Karpas-422 (cell line): Measurements from ENCODE around the gene ATG13. TPM values are rescaled to one million over a fixed set of nuclear protein-coding genes. Genes with fewer than 3 reads are reported as not detected.

Experiments
- DNase-seq: peaks from one replicate; pipeline ENCODE4 v3.0.0-alpha.2; 2015
- H2AFZ ChIP-seq: fragments of 200-600 bp; sonication (generic); 2 replicates; pipeline ENCODE4 v1.6.1; 2014; ENCODE audit warnings: antibody characterized with exemption, low read length, mixed read lengths
- H3K27ac ChIP-seq: fragments of 200-600 bp; sonication (generic); 2 replicates; pipeline ENCODE4 v1.5.1; 2014; ENCODE audit warnings: mild to moderate bottlenecking, low read length, moderate library complexity
- H3K27me3 ChIP-seq: fragments of 200-600 bp; sonication (generic); 2 replicates; pipeline ENCODE4 v1.6.1; 2014; ENCODE audit warnings: low read length, mixed read lengths
- H3K36me3 ChIP-seq: fragments of 200-600 bp; sonication (generic); 2 replicates; pipeline ENCODE4 v1.6.1; 2014; ENCODE audit warnings: low read length, mixed read lengths; ENCODE audit not compliant: insufficient read depth
- H3K4me1 ChIP-seq: fragments of 200-600 bp; sonication (generic); 2 replicates; pipeline ENCODE4 v1.6.1; 2014; ENCODE audit warnings: mild to moderate bottlenecking, low read length, mixed read lengths
- H3K4me2 ChIP-seq: fragments of 200-600 bp; sonication (generic); 2 replicates; pipeline ENCODE4 v1.6.1; 2014; ENCODE audit warnings: low read length, low read depth, mild to moderate bottlenecking; ENCODE audit not compliant: poor library complexity, severe bottlenecking
- H3K4me3 ChIP-seq: fragments of 200-600 bp; sonication (generic); 2 replicates; pipeline ENCODE4 v1.5.1; 2014; ENCODE audit warnings: mild to moderate bottlenecking, antibody characterized with exemption, low read length, mixed read lengths
- H3K79me2 ChIP-seq: fragments of 200-600 bp; sonication (generic); 2 replicates; pipeline ENCODE4 v1.6.1; 2014; ENCODE audit warnings: mild to moderate bottlenecking, low read length, mixed read lengths
- H3K9ac ChIP-seq: fragments of 200-600 bp; sonication (generic); 2 replicates; pipeline ENCODE4 v1.6.0; 2014; ENCODE audit warnings: low read length
- H3K9me2 ChIP-seq: fragments of 200-600 bp; sonication (generic), shearing (Covaris generic); replicated peaks from 2 replicates; pipeline ENCODE4 v1.6.0; 2014; ENCODE audit warnings: mild to moderate bottlenecking, low read length, moderate library complexity; ENCODE audit not compliant: insufficient read depth
- H3K9me3 ChIP-seq: fragments of 300-700, 200-600 bp; sonication (generic); 2 replicates; pipeline ENCODE4 v1.6.1; 2014; ENCODE audit warnings: low read length, mixed read lengths
- H4K20me1 ChIP-seq: fragments of 200-600 bp; sonication (generic); 2 replicates; pipeline ENCODE4 v1.6.1; 2014; ENCODE audit warnings: mild to moderate bottlenecking, antibody characterized with exemption, low read length, low read depth; ENCODE audit not compliant: insufficient read depth
- total RNA-seq: library from RNA; depleted of rRNA; stranded (reverse); fragments of >200 nt; shearing (Covaris generic); gene quantifications from 2 replicates; pipeline ENCODE4 v1.2.3, GENCODE V29; 2014; ENCODE audit warnings: low replicate concordance

The ATG13 gene
- total RNA-seq, 1 experiment from 2014 or later: 79.2 TPM

DNA sequence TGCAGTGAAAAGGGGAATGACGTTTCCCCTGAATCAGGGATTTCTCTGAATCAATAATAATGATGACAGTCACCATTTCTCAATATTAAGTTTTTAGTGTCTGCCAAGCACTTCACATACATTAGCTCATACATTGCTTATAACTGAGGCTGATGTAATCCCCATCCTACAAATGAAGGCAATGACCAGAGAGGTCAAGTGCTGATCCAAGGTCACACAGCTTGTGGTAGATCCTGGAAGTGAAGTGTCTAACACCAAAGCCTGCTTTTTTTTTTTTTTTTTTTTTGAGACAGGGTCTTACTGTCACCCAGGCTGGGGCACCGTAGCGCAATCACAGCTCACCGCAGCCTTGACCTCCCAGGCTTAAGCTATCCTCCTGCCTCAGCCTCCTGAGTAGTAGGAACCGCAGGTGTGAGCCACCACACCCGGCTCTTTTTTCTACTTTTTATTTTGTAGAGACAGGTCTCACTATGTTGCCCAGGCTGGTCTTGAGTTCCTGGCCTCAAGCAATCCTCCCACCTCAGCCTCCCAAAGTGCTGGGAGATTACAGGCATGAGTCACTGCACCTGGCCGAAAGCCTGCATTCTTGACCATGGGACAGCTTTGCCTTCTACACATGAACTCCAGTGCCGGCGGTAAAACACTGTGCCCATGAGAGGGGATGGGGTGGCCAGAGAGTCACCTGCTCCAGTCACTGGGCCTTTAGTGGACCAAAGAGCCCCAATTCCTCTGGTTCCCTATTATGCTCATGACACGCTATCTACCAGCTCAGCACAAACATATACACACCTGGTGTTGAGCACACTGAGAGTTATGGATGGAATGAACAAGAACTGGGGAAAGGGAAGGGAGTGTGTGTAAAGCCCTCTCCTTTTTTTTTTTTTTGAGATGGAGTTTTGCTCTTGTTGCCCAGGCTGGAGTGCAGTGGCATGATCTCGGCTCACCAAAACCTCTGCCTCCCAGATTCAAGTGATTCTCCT is 65.7 kb downstream of the ATG13 start:
- H4K20me1 ChIP-seq: no peaks in the 10 kb centered on the region
- H3K36me3 ChIP-seq: peaks cover 6% of the 10 kb centered on the region
- H3K27me3 ChIP-seq: no peaks in the 10 kb centered on the region
- no peak overlapping the region for H3K9ac ChIP-seq
- no peak overlapping the region for H3K4me2 ChIP-seq
- H3K9me2 ChIP-seq: no peaks in the 10 kb centered on the region
- H3K79me2 ChIP-seq: no peaks in the 10 kb centered on the region
- H3K4me1 ChIP-seq: no peaks in the 10 kb centered on the region
- no peak overlapping the region for H2AFZ ChIP-seq
- H3K4me3 ChIP-seq: no peak overlapping the region
- H3K9me3 ChIP-seq: no peaks in the 10 kb centered on the region
- no peak for DNase-seq
- no peak overlapping the region for H3K27ac ChIP-seq

GRCh38 chr11:46684367-46684766 is 67.0 kb downstream of the ATG13 start:
- H3K27ac ChIP-seq: no peak overlapping the region
- DNase-seq: no peak
- no peaks in the 10 kb centered on the region for H3K9me3 ChIP-seq
- no peaks in the 10 kb centered on the region for H3K4me1 ChIP-seq
- no peaks in the 10 kb centered on the region for H4K20me1 ChIP-seq
- H3K79me2 ChIP-seq: no peaks in the 10 kb centered on the region
- H2AFZ ChIP-seq: no peak overlapping the region
- no peaks in the 10 kb centered on the region for H3K9me2 ChIP-seq
- H3K4me2 ChIP-seq: no peak overlapping the region
- peaks cover 6% of the 10 kb centered on the region for H3K36me3 ChIP-seq
- no peaks in the 10 kb centered on the region for H3K27me3 ChIP-seq
- H3K4me3 ChIP-seq: no peak overlapping the region
- H3K9ac ChIP-seq: no peak overlapping the region

GRCh38 chr11:46686886-46687795 is 69.8 kb downstream of the ATG13 start:
- no peak for DNase-seq
- no peaks in the 10 kb centered on the region for H4K20me1 ChIP-seq
- H3K27ac ChIP-seq: no peak overlapping the region
- no peaks in the 10 kb centered on the region for H3K27me3 ChIP-seq
- no peaks in the 10 kb centered on the region for H3K4me1 ChIP-seq
- no peaks in the 10 kb centered on the region for H3K9me2 ChIP-seq
- no peak overlapping the region for H3K9ac ChIP-seq
- no peak overlapping the region for H3K4me2 ChIP-seq
- H3K36me3 ChIP-seq: peaks cover 6% of the 10 kb centered on the region
- no peak overlapping the region for H2AFZ ChIP-seq
- no peak overlapping the region for H3K4me3 ChIP-seq
- no peaks in the 10 kb centered on the region for H3K79me2 ChIP-seq
- no peaks in the 10 kb centered on the region for H3K9me3 ChIP-seq

DNA sequence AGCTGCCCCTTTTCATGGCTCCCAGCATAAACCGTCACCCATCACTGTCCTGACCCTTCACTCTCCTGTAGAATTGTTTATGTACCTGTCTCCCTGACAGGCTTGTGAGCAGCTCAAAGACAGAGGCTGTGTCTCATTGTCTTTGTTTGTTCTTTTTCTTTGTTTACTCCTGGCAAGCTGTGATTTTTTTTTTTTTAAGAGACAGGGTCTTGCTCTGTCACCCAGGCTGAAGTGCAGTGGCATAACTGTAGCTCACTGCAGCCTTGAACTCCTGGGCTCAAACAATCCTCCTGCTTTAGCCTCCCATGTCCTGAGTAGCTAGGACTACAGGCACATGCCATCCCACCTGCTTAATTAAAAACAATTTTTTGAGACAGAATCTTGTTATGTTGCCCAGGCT is 73.3 kb downstream of the ATG13 start:
- Histone ChIP-seq H3K4me1 (no peaks in the 10 kb centered on the region), H3K27ac (no peak overlapping the region), H3K36me3 (peaks cover 7% of the 10 kb centered on the region), H3K9ac (no peak overlapping the region), H3K9me3 (no peaks in the 10 kb centered on the region), H3K27me3 (no peaks in the 10 kb centered on the region), H3K4me3 (no peak overlapping the region), H3K9me2 (no peaks in the 10 kb centered on the region), H4K20me1 (no peaks in the 10 kb centered on the region), H3K4me2 (no peak overlapping the region), H2AFZ (no peak overlapping the region), H3K79me2 (no peaks in the 10 kb centered on the region)
- no peak for DNase-seq

DNA sequence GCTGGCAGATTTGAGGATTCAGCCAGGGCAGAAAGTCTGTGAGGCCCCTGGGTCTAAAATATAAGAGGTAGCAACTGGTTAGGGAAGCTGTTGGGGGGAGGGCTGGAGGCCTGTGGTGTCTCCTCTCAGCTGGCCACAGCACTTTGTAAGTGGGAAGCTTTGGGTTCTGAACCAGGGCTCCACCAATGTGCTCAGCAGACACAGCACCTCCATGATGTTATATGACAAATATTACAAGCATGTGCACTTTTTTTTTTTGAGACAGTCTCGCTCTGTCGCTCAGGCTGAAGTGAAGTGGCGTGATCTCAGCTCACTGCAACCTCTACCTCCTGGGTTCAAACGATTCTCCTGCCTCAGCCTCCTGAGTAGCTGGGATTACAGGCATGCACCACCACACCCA is 75.1 kb downstream of the ATG13 start:
- DNase-seq: no peak
- H3K27me3 ChIP-seq: no peaks in the 10 kb centered on the region
- peaks cover 1% of the 10 kb centered on the region; the same call in 1 of the 2 replicates for H3K79me2 ChIP-seq
- H3K9ac ChIP-seq: no peak overlapping the region
- H3K9me2 ChIP-seq: no peaks in the 10 kb centered on the region
- no peak overlapping the region for H3K4me2 ChIP-seq
- H2AFZ ChIP-seq: no peak overlapping the region
- peaks cover 10% of the 10 kb centered on the region for H3K36me3 ChIP-seq
- H3K27ac ChIP-seq: no peak overlapping the region
- H3K9me3 ChIP-seq: no peaks in the 10 kb centered on the region
- no peak overlapping the region for H3K4me3 ChIP-seq
- H4K20me1 ChIP-seq: no peaks in the 10 kb centered on the region
- H3K4me1 ChIP-seq: no peaks in the 10 kb centered on the region

DNA sequence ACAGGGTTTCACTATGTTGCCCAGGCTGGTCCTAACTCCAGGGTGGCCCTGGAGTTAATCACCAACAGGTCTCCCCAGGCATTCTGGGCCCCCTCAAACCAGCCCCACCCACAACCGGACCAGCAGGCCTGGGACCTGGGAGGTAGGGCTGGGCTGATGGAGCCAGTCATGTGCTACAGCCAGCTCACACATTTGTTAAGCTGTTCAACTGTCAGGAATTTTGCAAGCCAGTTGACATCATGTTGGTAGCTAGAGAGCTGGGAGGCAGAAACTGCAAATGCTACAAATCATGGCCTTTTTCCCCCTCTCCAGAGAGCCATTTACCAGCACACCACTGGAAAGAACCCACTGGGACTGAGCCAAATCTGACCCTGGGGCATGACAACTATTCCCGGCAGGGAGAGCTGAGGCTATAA is 76.3 kb downstream of the ATG13 start:
- no peak for DNase-seq
- H3K27ac ChIP-seq: no peak overlapping the region
- no peaks in the 10 kb centered on the region for H3K4me1 ChIP-seq
- peaks cover 12% of the 10 kb centered on the region for H3K79me2 ChIP-seq
- H4K20me1 ChIP-seq: no peaks in the 10 kb centered on the region
- H3K36me3 ChIP-seq: peaks cover 4% of the 10 kb centered on the region; the same call in 1 of the 2 replicates
- no peak overlapping the region for H3K9ac ChIP-seq
- H2AFZ ChIP-seq: no peak overlapping the region
- H3K4me3 ChIP-seq: no peak overlapping the region
- no peaks in the 10 kb centered on the region for H3K9me2 ChIP-seq
- H3K4me2 ChIP-seq: no peak overlapping the region
- no peaks in the 10 kb centered on the region for H3K9me3 ChIP-seq
- no peaks in the 10 kb centered on the region for H3K27me3 ChIP-seq

DNA sequence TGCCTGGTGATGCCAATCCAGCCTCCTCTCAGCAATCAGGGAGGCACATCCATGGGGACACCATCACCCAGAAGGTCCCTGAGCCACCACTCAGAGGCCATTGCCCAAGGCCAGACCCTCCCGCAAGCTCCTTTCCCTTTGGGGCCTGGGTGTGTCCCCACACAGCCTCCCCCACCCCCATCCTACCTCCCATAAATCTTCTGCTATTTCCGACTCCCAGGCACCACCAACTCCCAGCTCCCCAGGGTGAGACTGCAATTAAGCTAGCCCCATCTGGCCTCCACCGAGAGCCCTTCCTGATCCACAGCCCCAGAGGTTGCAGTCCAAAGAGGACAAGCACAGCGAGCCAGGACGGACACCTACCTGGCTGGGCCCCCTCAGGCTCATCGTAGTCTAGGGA is 76.7 kb downstream of the ATG13 start:
- H3K9ac ChIP-seq: no peak overlapping the region
- peaks cover 17% of the 10 kb centered on the region for H3K79me2 ChIP-seq
- peaks cover 4% of the 10 kb centered on the region; the same call in 1 of the 2 replicates for H3K36me3 ChIP-seq
- no peak overlapping the region for H3K4me3 ChIP-seq
- no peaks in the 10 kb centered on the region for H4K20me1 ChIP-seq
- H3K4me2 ChIP-seq: no peak overlapping the region
- H3K4me1 ChIP-seq: peaks cover 4% of the 10 kb centered on the region
- H3K9me3 ChIP-seq: no peaks in the 10 kb centered on the region
- no peak for DNase-seq
- H3K27me3 ChIP-seq: no peaks in the 10 kb centered on the region
- H3K9me2 ChIP-seq: no peaks in the 10 kb centered on the region
- H3K27ac ChIP-seq: no peak overlapping the region
- no peak overlapping the region for H2AFZ ChIP-seq

- no peaks in the 10 kb centered on the region for H3K27me3 ChIP-seq
- H3K4me3 ChIP-seq: no peak overlapping the region
- H3K4me2 ChIP-seq: no peak overlapping the region
- H3K36me3 ChIP-seq: peaks cover 4% of the 10 kb centered on the region; the same call in 1 of the 2 replicates
- peaks cover 22% of the 10 kb centered on the region for H3K79me2 ChIP-seq
- H3K4me1 ChIP-seq: peaks cover 9% of the 10 kb centered on the region
- H3K9ac ChIP-seq: no peak overlapping the region
- H3K27ac ChIP-seq: no peak overlapping the region
- H2AFZ ChIP-seq: no peak overlapping the region
- no peaks in the 10 kb centered on the region for H3K9me3 ChIP-seq
- no peaks in the 10 kb centered on the region for H4K20me1 ChIP-seq
- H3K9me2 ChIP-seq: no peaks in the 10 kb centered on the region
- DNase-seq: no peak
Observed at GRCh38 chr11:46694607-46695006, 77.3 kb downstream of the ATG13 start.
